Measurements from ENCODE around the gene HIGD1A. TPM values are rescaled to one million over a fixed set of nuclear protein-coding genes. Genes with fewer than 3 reads are reported as not detected.

Gene HIGD1A
- total and polyA plus RNA-seq, 2 of the 8 experiments (the other 6 are each of a cell fraction or from before 2014, with no cell fraction given) = 67.3 to 95.4 TPM

DNA sequence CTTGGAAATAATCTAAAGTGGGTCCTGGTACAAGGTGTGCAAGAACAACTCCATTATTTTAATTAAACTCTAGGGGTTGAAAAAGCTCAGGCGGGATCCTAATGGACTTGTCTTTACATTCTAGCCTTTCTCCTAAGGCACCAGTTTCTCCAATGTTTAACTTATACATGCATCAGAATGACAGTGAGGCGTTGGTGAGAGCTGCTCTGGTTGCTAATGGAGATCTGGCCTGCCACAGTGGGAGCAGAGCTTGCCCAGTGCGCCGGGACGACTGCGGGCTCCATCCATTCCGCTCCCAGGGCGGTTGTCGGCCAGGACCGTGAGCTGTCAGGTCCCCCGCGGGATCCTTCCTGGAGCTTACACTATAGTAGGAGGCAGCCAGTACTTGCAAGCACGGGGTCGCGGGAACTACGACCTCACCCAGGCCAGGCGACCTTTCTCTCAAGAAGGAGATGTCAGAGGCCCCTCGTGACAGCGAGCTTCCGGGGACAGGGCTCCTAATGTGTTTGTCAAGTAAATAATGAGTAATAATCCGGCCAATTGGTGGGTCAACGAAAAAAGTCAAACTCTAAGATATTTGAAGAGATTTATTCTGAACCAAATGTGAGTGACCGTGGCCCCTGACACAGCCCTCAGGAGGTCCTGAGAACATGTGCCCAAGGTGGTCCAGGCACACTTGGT is 991 bp upstream of the HIGD1A start:
- H3K56ac ChIP-seq (replicated peaks; ENCODE audit: insufficient read length, low read depth, low read length) = no peak overlapping the region
- H4K5ac ChIP-seq (ENCODE audit: insufficient read length, low read depth, low read length) = no peak overlapping the region
- H4K91ac ChIP-seq (replicated peaks; ENCODE audit: insufficient read length, low read length) = no peak overlapping the region
- no peak overlapping the region for H2BK15ac ChIP-seq (ENCODE audit: low read length)
- peaks cover 10% of the 10 kb centered on the region; the same call in 1 of the 2 replicates for H3K23me2 ChIP-seq (ENCODE audit: low read depth, low read length)
- H3K14ac ChIP-seq (ENCODE audit: insufficient read length) = no peak overlapping the region
- H4K20me1 ChIP-seq (replicated peaks in 1 of 2; ENCODE audit: control insufficient read depth in 1 of 2, insufficient read depth in 2 of 2, low read length in 2 of 2) = no peaks in the 10 kb centered on the region
- H2AK5ac ChIP-seq (ENCODE audit: low read depth, low read length) = no peak overlapping the region
- H3K18ac ChIP-seq (ENCODE audit: extremely low read depth, low read length) = no peak overlapping the region
- H3K4me3 ChIP-seq (ENCODE audit: extremely low read depth in 1 of 4, insufficient read depth in 2 of 4, low read depth in 3 of 4, low read length in 4 of 4) = peak overlapping the region; percentile 85 to 96 (median 88); a peak in 6 of 8 replicates
- 35% methylated on average over 23 of the region's 23 CpGs; no CpG with 5 or more reads in 1 of the 2 experiments for WGBS, 2 experiments (ENCODE audit: extremely low coverage in 1 of 2, insufficient coverage in 1 of 2, insufficient read length in 1 of 2, insufficient replicate concordance in 2 of 2, low coverage in 1 of 2, low lambda C conversion rate in 2 of 2, missing lambda C conversion rate in 1 of 2)
- H2BK5ac ChIP-seq (ENCODE audit: low read depth, low read length) = no peak overlapping the region
- H3K27ac ChIP-seq (ENCODE audit: low read depth, low read length) = no peak overlapping the region
- ChIA-PET POLR2A (ENCODE audit: partially characterized antibody) (interaction anchor here (0.7 to 3.3 kb wide), 9 partner anchors 11 to 215 kb away, joined by 3 to 19 read pairs (median 7); partner anchors contain the start of genes KLHL40 and SS18L2), CTCF (ENCODE audit: partially characterized antibody) (interaction anchor here (0.7 to 2.1 kb wide), 10 partner anchors 9 to 80 kb away, joined by 3 to 6 read pairs (median 4); no protein-coding TSS in a partner anchor)
- DNase-seq (ENCODE audit: low read depth in 1 of 2, low spot score in 2 of 2) (peak in 1 of 2 experiments; percentile 50), FAIRE-seq (no peak)
- no peaks in the 10 kb centered on the region; the same call in 1 of the 2 replicates for H3K79me1 ChIP-seq (ENCODE audit: low read depth, low read length)
- no peaks in the 10 kb centered on the region; a peak in 1 of 8 replicates for H3K36me3 ChIP-seq (ENCODE audit: control insufficient read depth in 2 of 4, insufficient read depth in 4 of 4, low read length in 3 of 4)
- no peak overlapping the region for H2BK120ac ChIP-seq (replicated peaks; ENCODE audit: low read depth, low read length)
- H3K23ac ChIP-seq (ENCODE audit: insufficient read length) = no peak overlapping the region
- no peaks in the 10 kb centered on the region for H3K9me3 ChIP-seq (ENCODE audit: insufficient read depth in 2 of 2, low read depth in 1 of 2, low read length in 1 of 2)
- H3K27me3 ChIP-seq (replicated peaks in 1 of 4; ENCODE audit: control insufficient read depth in 3 of 4, extremely low read depth in 1 of 4, insufficient read depth in 3 of 4, low read length in 3 of 4) = peaks cover 0 to 9% (median 5%) of the 10 kb centered on the region in 4 experiments; a peak in 3 of 7 replicates
- no peak overlapping the region for H2BK20ac ChIP-seq (ENCODE audit: low read length)
- no peak overlapping the region for H4K8ac ChIP-seq (ENCODE audit: extremely low read depth, insufficient read depth, low read length)
- H3K79me2 ChIP-seq (ENCODE audit: control insufficient read depth in 1 of 2, insufficient read depth in 2 of 2, low read length in 2 of 2) = peaks cover 0 to 36% of the 10 kb centered on the region in 2 experiments; a peak in 3 of 4 replicates
- H3K4me2 ChIP-seq (ENCODE audit: insufficient read depth in 1 of 2, low read depth in 2 of 2, low read length in 2 of 2) = peak overlapping the region; percentile 80 to 99
- peaks cover 0 to 5% (median 2%) of the 10 kb centered on the region in 4 experiments; a peak in 4 of 7 replicates for H3K4me1 ChIP-seq (replicated peaks in 1 of 4; ENCODE audit: control insufficient read depth in 3 of 4, insufficient read depth in 4 of 4, low read length in 3 of 4)
- H2BK12ac ChIP-seq (ENCODE audit: low read depth, low read length) = no peak overlapping the region
- no peak overlapping the region for H3K4ac ChIP-seq (replicated peaks; ENCODE audit: insufficient read length, low read depth, low read length)
- peak overlapping the region; percentile 35; the same call in 1 of the 2 replicates for H2AFZ ChIP-seq (ENCODE audit: low read length)
- TF ChIP-seq CBX8 (IDR thresholded peaks at IDR 0.05; ENCODE audit: borderline replicate concordance, low read depth, low read length) (no peak), SIN3A (conservative IDR thresholded peaks at IDR 0.05 in 1 of 2, IDR thresholded peaks at IDR 0.05 in 1 of 2; ENCODE audit: low read depth in 1 of 2, low read length in 2 of 2) (0 out of 4 replicates have a peak, but pooled peaks of 1 of the 2 experiments have one; percentile 20), KDM1A (IDR thresholded peaks at IDR 0.05; ENCODE audit: borderline replicate concordance, low read length) (no peak), CBX5 (IDR thresholded peaks at IDR 0.05; ENCODE audit: low read depth, low read length) (no peak)
- no peak overlapping the region for H3K9ac ChIP-seq (replicated peaks in 1 of 4; ENCODE audit: extremely low read depth in 1 of 4, low read depth in 3 of 4, low read length in 3 of 4)

Data from H1 (cell line).